Fibroblast of the aortic adventitia (primary cell): ENCODE data around the gene SERINC5. TPM values are rescaled to one million over a fixed set of nuclear protein-coding genes. Genes with fewer than 3 reads are reported as not detected.
A peak's percentile ranks its signal among the peaks of the same experiment; 100 is the strongest.
"Not testable (repeated sequence)": the region's sequence is repeated elsewhere in the genome, so short reads cannot be mapped to it uniquely, and the experiment has no call there.

ENCODE experiments used
- DNase-seq: peaks from one replicate; pipeline ENCODE4 v3.0.0-alpha.2; 2010; ENCODE audit warnings: low read depth
- H3K4me3 ChIP-seq: 2 replicates; pipeline ENCODE4 v1.5.1; 2011; ENCODE audit warnings: low read depth, mild to moderate bottlenecking, control low read depth, low read length, moderate library complexity
- total RNA-seq: library from RNA; depleted of rRNA; stranded (reverse); fragments of >200 nt; gene quantifications from 2 replicates; pipeline ENCODE4 v1.2.3, GENCODE V29; 2012; ENCODE audit warnings: low replicate concordance
- TF ChIP-seq, protein P1 (sequence below): IDR thresholded peaks from 2 replicates; pipeline ENCODE4 v1.5.1; 2011; ENCODE audit warnings: mild to moderate bottlenecking, low read length, control low read depth, inconsistent platforms; ENCODE audit not compliant: insufficient read depth

Gene SERINC5
- total RNA-seq, 1 donor: 17.1 TPM

DNA sequence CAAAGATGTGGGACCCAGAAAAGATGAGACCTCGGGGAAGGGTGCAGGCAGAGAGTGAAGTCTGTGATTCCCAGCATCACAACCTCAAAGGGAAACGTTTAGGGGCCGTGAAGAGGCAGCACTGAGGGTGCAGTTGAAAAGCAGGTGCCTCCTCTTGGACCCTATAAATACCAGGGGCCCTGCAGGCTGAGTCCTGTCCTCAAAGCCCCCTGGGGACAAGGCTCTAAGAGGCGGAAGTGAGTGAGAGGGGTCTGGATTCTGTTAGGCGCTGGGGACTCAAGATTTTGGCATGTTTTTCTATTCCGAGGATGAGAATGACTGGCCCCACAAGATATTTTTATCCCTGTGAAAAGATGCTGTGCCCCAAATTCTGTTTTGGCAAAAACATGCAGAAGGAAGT, 112.9 kb downstream of the SERINC5 start:
- TF ChIP-seq, protein P1, sequence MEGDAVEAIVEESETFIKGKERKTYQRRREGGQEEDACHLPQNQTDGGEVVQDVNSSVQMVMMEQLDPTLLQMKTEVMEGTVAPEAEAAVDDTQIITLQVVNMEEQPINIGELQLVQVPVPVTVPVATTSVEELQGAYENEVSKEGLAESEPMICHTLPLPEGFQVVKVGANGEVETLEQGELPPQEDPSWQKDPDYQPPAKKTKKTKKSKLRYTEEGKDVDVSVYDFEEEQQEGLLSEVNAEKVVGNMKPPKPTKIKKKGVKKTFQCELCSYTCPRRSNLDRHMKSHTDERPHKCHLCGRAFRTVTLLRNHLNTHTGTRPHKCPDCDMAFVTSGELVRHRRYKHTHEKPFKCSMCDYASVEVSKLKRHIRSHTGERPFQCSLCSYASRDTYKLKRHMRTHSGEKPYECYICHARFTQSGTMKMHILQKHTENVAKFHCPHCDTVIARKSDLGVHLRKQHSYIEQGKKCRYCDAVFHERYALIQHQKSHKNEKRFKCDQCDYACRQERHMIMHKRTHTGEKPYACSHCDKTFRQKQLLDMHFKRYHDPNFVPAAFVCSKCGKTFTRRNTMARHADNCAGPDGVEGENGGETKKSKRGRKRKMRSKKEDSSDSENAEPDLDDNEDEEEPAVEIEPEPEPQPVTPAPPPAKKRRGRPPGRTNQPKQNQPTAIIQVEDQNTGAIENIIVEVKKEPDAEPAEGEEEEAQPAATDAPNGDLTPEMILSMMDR: no peak
- DNase-seq: no peak
- H3K4me3 ChIP-seq: no peak overlapping the region

DNA sequence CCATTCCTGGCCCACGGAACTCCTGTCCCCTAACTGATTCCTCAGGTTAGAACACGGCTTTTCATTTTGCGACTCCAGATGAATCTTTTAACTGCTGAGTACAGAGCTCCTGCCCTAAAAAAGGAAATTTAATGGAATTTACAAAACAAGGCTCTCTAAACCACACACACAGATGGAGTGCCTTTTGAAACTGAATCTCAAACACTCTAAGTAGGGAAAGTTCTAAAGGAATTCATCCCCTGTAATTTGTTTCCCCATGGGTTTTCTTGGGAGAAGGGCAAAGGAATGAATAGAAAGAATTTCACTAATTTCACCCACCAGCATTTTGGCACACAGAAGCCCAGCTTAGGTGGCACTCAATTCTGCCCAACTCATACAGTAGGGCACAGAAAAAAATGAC, 114.2 kb downstream of the SERINC5 start:
- TF ChIP-seq, protein P1: no peak
- no peak overlapping the region for H3K4me3 ChIP-seq
- peak; percentile 4 for DNase-seq

DNA sequence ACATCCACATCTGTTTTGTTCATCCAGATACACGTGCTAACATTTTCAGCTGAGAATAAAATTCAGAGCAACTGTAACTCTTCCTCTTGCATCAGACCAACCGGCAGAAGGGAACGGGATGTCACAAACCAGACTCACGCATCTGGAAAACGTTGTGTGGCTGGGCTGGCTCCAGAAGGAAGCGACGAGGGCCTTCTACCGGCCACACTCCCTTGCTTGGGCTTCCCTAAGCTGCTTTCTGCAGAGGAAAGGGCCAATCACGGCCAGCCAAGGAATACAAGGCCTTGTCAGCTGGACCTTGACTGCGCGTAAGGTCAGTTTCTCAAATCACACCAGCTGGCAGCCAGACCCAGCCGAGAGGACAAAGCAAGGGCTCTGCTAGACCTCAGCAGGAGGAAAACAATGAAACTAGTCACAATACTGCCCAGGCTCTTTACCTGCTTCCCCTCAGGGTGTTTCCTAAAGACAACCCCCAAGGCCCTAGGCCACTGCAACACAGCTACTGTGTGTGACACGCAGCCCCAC, 114.6 kb downstream of the SERINC5 start:
- DNase-seq: peak; percentile 49
- TF ChIP-seq, protein P1: no peak
- H3K4me3 ChIP-seq: no peak overlapping the region

DNA sequence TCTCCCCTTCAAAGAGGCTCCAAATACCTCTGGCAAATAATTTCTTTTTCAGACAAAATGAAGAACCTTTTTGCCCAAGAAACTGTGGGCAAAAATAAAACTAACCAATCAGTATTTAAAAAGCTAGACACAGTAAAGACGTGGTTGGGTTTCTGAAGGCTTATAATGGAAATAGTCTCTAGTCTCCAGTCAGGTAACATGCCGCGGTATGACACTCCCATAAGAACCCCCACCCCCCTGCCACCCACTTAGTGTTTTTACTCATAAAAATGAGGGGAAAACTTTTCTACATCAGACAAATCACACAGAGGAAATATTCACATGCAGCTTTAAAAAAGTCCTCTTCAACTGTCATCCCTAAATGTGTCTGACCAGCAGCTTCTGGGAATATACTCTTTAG, 115.4 kb downstream of the SERINC5 start:
- no peak for DNase-seq
- TF ChIP-seq, protein P1: no peak
- no peak overlapping the region for H3K4me3 ChIP-seq

DNA sequence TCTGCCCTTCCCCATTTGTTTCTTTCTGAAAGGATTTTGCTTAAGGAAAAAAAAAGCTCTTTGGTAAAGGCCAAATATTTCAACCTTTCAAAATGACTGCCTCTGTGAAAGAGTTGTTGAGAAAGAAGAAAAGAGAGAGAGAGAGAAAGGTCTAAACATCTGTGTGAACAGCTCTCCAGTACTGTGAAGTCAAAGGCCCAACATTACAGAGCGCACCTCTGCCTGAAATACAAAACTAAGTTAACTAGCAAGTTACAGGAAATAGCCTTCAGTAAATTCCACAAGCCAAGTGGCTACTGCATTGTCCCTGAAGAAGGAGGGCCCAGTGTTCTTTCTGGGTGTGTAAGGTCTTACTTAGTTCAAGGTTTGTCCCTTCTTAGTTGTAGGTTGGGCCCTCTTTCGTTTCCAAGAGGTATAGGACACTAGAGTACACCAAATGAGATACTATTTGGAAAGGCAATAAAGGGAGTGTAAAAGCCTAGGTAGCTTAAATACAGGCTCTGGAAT, 116.3 kb downstream of the SERINC5 start:
- H3K4me3 ChIP-seq: no peak overlapping the region
- no peak for DNase-seq
- TF ChIP-seq, protein P1: no peak

DNA sequence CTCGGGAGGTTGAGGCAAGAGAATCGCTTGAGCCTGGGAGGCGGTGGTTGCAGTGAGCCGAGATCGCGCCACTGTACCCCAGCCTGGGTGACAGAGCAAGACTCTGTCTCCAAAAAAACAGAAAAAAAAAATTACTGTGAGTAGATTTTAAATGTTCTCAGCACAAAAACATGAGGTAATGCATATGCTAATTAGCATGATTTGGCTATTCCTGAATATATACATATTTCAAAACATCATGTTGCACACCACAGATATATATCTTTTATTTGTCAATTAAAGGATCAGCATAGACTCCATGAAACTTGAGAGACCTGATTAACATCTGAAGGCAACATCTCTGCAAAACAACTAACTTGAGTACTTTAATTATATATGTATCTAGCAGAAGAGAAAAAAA, 117.4 kb downstream of the SERINC5 start:
- DNase-seq: no peak
- TF ChIP-seq, protein P1: no peak
- H3K4me3 ChIP-seq: no peak overlapping the region

DNA sequence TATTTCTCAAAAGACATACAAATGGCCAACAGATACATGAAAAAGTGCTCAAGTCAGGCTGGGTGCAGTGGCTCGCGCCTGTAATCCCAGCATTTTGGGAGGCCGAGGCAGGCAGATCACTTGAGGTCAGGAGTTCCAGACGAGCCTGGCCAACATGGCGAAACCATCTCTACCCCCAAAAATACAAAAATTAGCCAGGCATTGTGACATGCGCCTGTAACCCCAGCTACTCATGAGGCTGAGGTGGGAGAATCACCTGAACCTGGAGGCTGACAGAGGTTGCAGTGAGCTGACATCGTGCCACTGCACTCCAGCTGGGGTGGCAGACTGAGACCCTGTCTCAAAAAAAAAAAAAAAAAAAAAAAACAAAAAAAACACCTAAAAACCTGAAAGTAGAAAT, 119.0 kb downstream of the SERINC5 start:
- H3K4me3 ChIP-seq, DNase-seq: not testable (repeated sequence)
